H1 (cell line): ENCODE measurements around the gene FXYD7. TPM values are rescaled to one million over a fixed set of nuclear protein-coding genes. Genes with fewer than 3 reads are reported as not detected.

Source experiments
- SIN3A ChIP-seq, 2 experiments: IDR thresholded peaks in 1 of 2; conservative IDR thresholded peaks in 1 of 2; 2 replicates each; pipeline ENCODE4 v1.6.1; 2011 to 2012; ENCODE audit warnings: low read length in 2 of 2, improper control_type of control experiment in 1 of 2, low read depth in 1 of 2, mild to moderate bottlenecking in 1 of 2
- polyA plus RNA-seq, 7 experiments: library from polyadenylated mRNA; depleted of rRNA in 3 of 7; stranded (reverse) in 5 of 7; unstranded in 2 of 7; fragments of >200 nt in 5 of 7; fragments of 200-250 nt in 2 of 7; gene quantifications; 1 replicate in 5 of 7; 2 replicates in 1 of 7; 4 replicates in 1 of 7; pipeline versions ENCODE4 v1.2.1 to v1.2.3, GENCODE V29; 2011 to 2013; ENCODE audit warnings: missing spikeins in 2 of 7, mixed read lengths in 2 of 7
- total RNA-seq: library from RNA; stranded (reverse); fragmentation: NEBNext Ultra II Directional; extraction: Animal tissue kit (Norgen Biotek cat#: 25700); gene quantifications from 2 replicates; pipeline ENCODE4 v1.2.1, GENCODE V29; 2021

FXYD7 gene
- total and polyA plus RNA-seq, 2 of the 8 experiments (the other 6 are each of a cell fraction or from before 2014, with no cell fraction given), result 12.1 to 14.3 TPM

DNA sequence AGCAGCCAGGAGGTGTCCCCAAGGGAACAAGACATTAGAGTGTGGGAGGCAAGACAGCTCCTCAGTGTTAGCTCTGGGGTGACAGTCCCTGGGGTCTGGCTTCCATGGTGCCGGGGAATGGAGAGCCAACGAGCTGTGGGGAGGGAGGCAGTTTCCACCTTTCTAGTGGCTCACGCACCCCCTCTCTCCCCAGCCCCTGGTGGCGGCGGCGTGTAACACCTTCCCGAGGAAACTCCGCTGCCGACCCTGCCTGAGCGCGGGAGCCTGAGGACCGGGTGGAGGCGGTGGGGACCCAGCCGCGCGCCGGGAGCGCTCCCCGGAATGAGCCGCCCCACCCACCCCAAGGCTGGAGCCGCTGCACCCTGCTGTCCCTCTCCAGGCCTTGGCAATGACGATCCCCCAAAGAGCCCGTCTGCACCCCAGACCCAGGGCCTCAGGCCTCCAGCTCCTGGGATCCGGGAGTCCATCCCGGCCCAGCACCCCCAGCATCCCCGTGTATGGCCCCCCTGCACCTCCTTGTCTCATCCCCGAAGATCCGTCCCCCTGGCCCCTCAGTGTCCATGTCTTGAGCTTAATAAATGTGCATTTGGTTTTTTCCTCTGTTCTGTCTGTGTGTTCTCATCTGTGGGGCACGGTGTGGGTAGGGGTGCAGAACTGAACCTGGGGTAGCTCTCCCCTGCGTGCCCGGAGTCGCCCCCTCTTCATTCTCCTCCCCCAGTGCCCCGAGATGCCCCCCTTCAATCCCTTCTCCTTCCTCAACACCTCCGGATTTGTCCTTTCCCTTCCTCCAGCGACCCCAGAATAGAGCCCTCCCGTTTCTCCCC is 10.9 kb downstream of the FXYD7 start (continued):
- TF ChIP-seq SIN3A (conservative IDR thresholded peaks at IDR 0.05 in 1 of 2, IDR thresholded peaks at IDR 0.05 in 1 of 2; ENCODE audit: low read depth in 1 of 2, low read length in 2 of 2), result no peak
